H1 (cell line): ENCODE measurements around the gene TXNDC11. TPM values are rescaled to one million over a fixed set of nuclear protein-coding genes. Genes with fewer than 3 reads are reported as not detected.
A peak's percentile ranks its signal among the peaks of the same experiment; 100 is the strongest.

ENCODE experiments used
- CTCF ChIA-PET: fragments of 300-600 bp; sonication (Branson Sonifier 250); formaldehyde crosslinking; loops from one replicate; lab custom pipeline; 2021; ENCODE audit not compliant: partially characterized antibody; lab: Charles Lee
- POLR2A ChIA-PET: fragments of 300-600 bp; sonication (Branson Sonifier 250); formaldehyde crosslinking; loops from one replicate; lab custom pipeline; 2021; ENCODE audit warnings: inconsistent platforms; ENCODE audit not compliant: partially characterized antibody; lab: Charles Lee
- DNase-seq, 2 experiments: peaks; one replicate each; pipeline versions ENCODE4 v3.0.0 to v3.0.0-alpha.2; 2010 to 2022; ENCODE audit warnings: low spot score in 2 of 2, low read depth in 1 of 2, mixed read lengths in 1 of 2
- FAIRE-seq: peaks from 2 replicates; lab custom pipeline; 2011; peaks lifted over from hg19 to GRCh38; lab: Jason Lieb, UNC
- H2AFZ ChIP-seq: 2 replicates; pipeline ENCODE4 v1.8.1; 2012; ENCODE audit warnings: low read length, inconsistent platforms
- H2AK5ac ChIP-seq: 2 replicates; pipeline ENCODE4 v1.6.1; 2013; ENCODE audit warnings: low read depth, low read length
- H2BK120ac ChIP-seq: replicated peaks from 2 replicates; pipeline ENCODE3; 2013; ENCODE audit warnings: low read depth, low read length, inconsistent platforms
- H2BK12ac ChIP-seq: 2 replicates; pipeline ENCODE4 v1.6.1; 2013; ENCODE audit warnings: low read depth, low read length
- H2BK15ac ChIP-seq: 2 replicates; pipeline ENCODE4 v1.6.1; 2013; ENCODE audit warnings: low read length
- H2BK20ac ChIP-seq: 2 replicates; pipeline ENCODE4 v1.6.1; 2013; ENCODE audit warnings: low read length
- H2BK5ac ChIP-seq: 2 replicates; pipeline ENCODE4 v1.6.1; 2013; ENCODE audit warnings: low read depth, low read length
- H3K14ac ChIP-seq: 2 replicates; pipeline ENCODE4 v1.6.1; 2013; ENCODE audit warnings: inconsistent platforms; ENCODE audit not compliant: insufficient read length
- H3K18ac ChIP-seq: 2 replicates; pipeline ENCODE4 v1.6.1; 2013; ENCODE audit warnings: low read length; ENCODE audit errors: extremely low read depth
- H3K23ac ChIP-seq: 2 replicates; pipeline ENCODE4 v1.6.1; 2013; ENCODE audit warnings: inconsistent platforms; ENCODE audit not compliant: insufficient read length
- H3K23me2 ChIP-seq: 2 replicates; pipeline ENCODE4 v1.6.1; 2013; ENCODE audit warnings: low read depth, low read length
- H3K27ac ChIP-seq: 2 replicates; pipeline ENCODE4 v1.6.1; 2011; ENCODE audit warnings: low read depth, low read length, inconsistent platforms
- H3K27me3 ChIP-seq, 4 experiments: replicated peaks in 1 of 4; 1 replicate in 1 of 4; 2 replicates in 3 of 4; pipeline versions ENCODE4 v1.6.1 to v1.8.1; 2011 to 2013; ENCODE audit warnings: low read length in 3 of 4, mild to moderate bottlenecking in 3 of 4, inconsistent platforms in 2 of 4, mixed read lengths in 2 of 4, moderate library complexity in 1 of 4; ENCODE audit not compliant: control insufficient read depth in 3 of 4, insufficient read depth in 3 of 4; ENCODE audit errors: extremely low read depth in 1 of 4
- H3K36me3 ChIP-seq, 4 experiments: 2 replicates each; pipeline versions ENCODE4 v1.6.1 to v1.8.1; 2011 to 2013; ENCODE audit warnings: mild to moderate bottlenecking in 4 of 4, low read length in 3 of 4, moderate library complexity in 2 of 4, control low read depth in 1 of 4, inconsistent platforms in 1 of 4; ENCODE audit not compliant: insufficient read depth in 4 of 4, control insufficient read depth in 2 of 4
- H3K4ac ChIP-seq: replicated peaks from 2 replicates; pipeline ENCODE3; 2013; ENCODE audit warnings: low read length, low read depth, mixed read lengths, inconsistent platforms; ENCODE audit not compliant: insufficient read length
- H3K4me1 ChIP-seq, 4 experiments: replicated peaks in 1 of 4; 1 replicate in 1 of 4; 2 replicates in 3 of 4; pipeline versions ENCODE4 v1.6.1 to v1.8.1; 2011 to 2013; ENCODE audit warnings: low read length in 3 of 4, inconsistent platforms in 2 of 4, mixed read lengths in 1 of 4; ENCODE audit not compliant: insufficient read depth in 4 of 4, control insufficient read depth in 3 of 4
- H3K4me2 ChIP-seq, 2 experiments: 2 replicates each; pipeline versions ENCODE4 v1.6.1 to v1.8.1; 2011 to 2013; ENCODE audit warnings: low read depth in 2 of 2, low read length in 2 of 2, control low read depth in 1 of 2, inconsistent platforms in 1 of 2, mild to moderate bottlenecking in 1 of 2; ENCODE audit not compliant: insufficient read depth in 1 of 2
- H3K4me3 ChIP-seq, 4 experiments: fragments of 200-600, 300-600 bp in 1 of 4; sonication (generic), shearing (Covaris generic), sonication (Bioruptor Twin) in 1 of 4; 2 replicates each; pipeline versions ENCODE4 v1.5.1 to v1.8.1; 2011 to 2016; ENCODE audit warnings: low read length in 4 of 4, low read depth in 3 of 4, control low read depth in 2 of 4, inconsistent platforms in 2 of 4, mild to moderate bottlenecking in 2 of 4, mixed read lengths in 1 of 4, moderate library complexity in 1 of 4; ENCODE audit not compliant: insufficient read depth in 2 of 4; ENCODE audit errors: extremely low read depth in 1 of 4
- H3K56ac ChIP-seq: replicated peaks from 2 replicates; pipeline ENCODE3; 2013; ENCODE audit warnings: low read depth, mild to moderate bottlenecking, mixed read lengths, low read length, inconsistent platforms; ENCODE audit not compliant: insufficient read length
- H3K79me1 ChIP-seq: 2 replicates; pipeline ENCODE4 v1.6.1; 2013; ENCODE audit warnings: low read depth, low read length, control low read depth
- H3K79me2 ChIP-seq, 2 experiments: 2 replicates each; pipeline versions ENCODE4 v1.6.1 to v1.8.1; 2012 to 2013; ENCODE audit warnings: low read length in 2 of 2, mild to moderate bottlenecking in 2 of 2, inconsistent platforms in 1 of 2; ENCODE audit not compliant: insufficient read depth in 2 of 2, control insufficient read depth in 1 of 2
- H3K9ac ChIP-seq, 4 experiments: replicated peaks in 1 of 4; 1 replicate in 1 of 4; 2 replicates in 3 of 4; pipeline versions ENCODE4 v1.6.1 to v1.8.1; 2011 to 2013; ENCODE audit warnings: low read depth in 3 of 4, low read length in 3 of 4, control low read depth in 2 of 4, mild to moderate bottlenecking in 2 of 4, moderate library complexity in 2 of 4, inconsistent platforms in 1 of 4; ENCODE audit errors: extremely low read depth in 1 of 4
- H3K9me3 ChIP-seq, 2 experiments: 2 replicates each; pipeline versions ENCODE4 v1.6.1 to v1.8.1; 2012 to 2013; ENCODE audit warnings: mild to moderate bottlenecking in 2 of 2, moderate library complexity in 2 of 2, control low read depth in 1 of 2, inconsistent platforms in 1 of 2, low read depth in 1 of 2, low read length in 1 of 2, mixed read lengths in 1 of 2; ENCODE audit not compliant: insufficient read depth in 2 of 2
- H4K20me1 ChIP-seq, 2 experiments: replicated peaks in 1 of 2; 2 replicates each; pipeline versions ENCODE3 to v1.8.1; 2011 to 2013; ENCODE audit warnings: inconsistent platforms in 2 of 2, low read length in 2 of 2, mild to moderate bottlenecking in 1 of 2; ENCODE audit not compliant: insufficient read depth in 2 of 2, control insufficient read depth in 1 of 2
- H4K5ac ChIP-seq: 2 replicates; pipeline ENCODE4 v1.6.1; 2013; ENCODE audit warnings: low read length, low read depth, mixed read lengths, inconsistent platforms; ENCODE audit not compliant: insufficient read length
- H4K8ac ChIP-seq: 2 replicates; pipeline ENCODE4 v1.8.0; 2013; ENCODE audit warnings: mild to moderate bottlenecking, moderate library complexity, low read length, inconsistent platforms; ENCODE audit not compliant: insufficient read depth; ENCODE audit errors: extremely low read depth
- H4K91ac ChIP-seq: replicated peaks from 2 replicates; pipeline ENCODE3; 2013; ENCODE audit warnings: low read length, mixed read lengths, inconsistent platforms; ENCODE audit not compliant: insufficient read length
- CBX5 ChIP-seq: fragments of 300-800, 300-1000 bp; sonication (generic); IDR thresholded peaks from 2 replicates; pipeline ENCODE4 v1.7.1; 2016; ENCODE audit warnings: antibody characterized with exemption, low read length, low read depth
- E2F6 ChIP-seq: IDR thresholded peaks from 2 replicates; pipeline ENCODE4 v1.6.1; 2012; ENCODE audit warnings: inconsistent platforms
- EZH2 ChIP-seq: fragments of 200-600 bp; sonication (generic); IDR thresholded peaks from 2 replicates; pipeline ENCODE4 v1.7.1; 2012; ENCODE audit warnings: low read depth, mild to moderate bottlenecking, moderate library complexity, low read length, inconsistent platforms; ENCODE audit not compliant: severe bottlenecking
- JUN ChIP-seq: IDR thresholded peaks from 2 replicates; pipeline ENCODE4 v1.6.1; 2011; ENCODE audit warnings: low read depth, mild to moderate bottlenecking, improper control_type of control experiment, low read length
- NRF1 ChIP-seq: IDR thresholded peaks from 2 replicates; pipeline ENCODE4 v1.6.1; 2011; ENCODE audit warnings: mild to moderate bottlenecking, low read depth, low read length, improper control_type of control experiment
- POLR2AphosphoS5 ChIP-seq: IDR thresholded peaks from 2 replicates; pipeline ENCODE4 v1.6.1; 2011; ENCODE audit warnings: low read depth, low read length
- RFX5 ChIP-seq: IDR thresholded peaks from 2 replicates; pipeline ENCODE4 v1.6.1; 2011; ENCODE audit warnings: low read depth, low read length, improper control_type of control experiment, borderline replicate concordance
- TCF12 ChIP-seq: IDR thresholded peaks from 2 replicates; pipeline ENCODE4 v1.6.1; 2011; ENCODE audit warnings: low read depth, mild to moderate bottlenecking, low read length
- USF2 ChIP-seq: IDR thresholded peaks from 2 replicates; pipeline ENCODE4 v1.6.1; 2011; ENCODE audit warnings: low read length, improper control_type of control experiment
- WGBS, 2 experiments: shearing (Covaris generic) in 1 of 2; methylation state at CpG; one replicate each; pipeline versions ENCODE4 v1.1.6 to v1.1.7; 2013 to 2015; ENCODE audit warnings: low lambda C conversion rate in 2 of 2, mixed read lengths in 2 of 2, inconsistent platforms in 1 of 2, low coverage in 1 of 2, missing lambda C conversion rate in 1 of 2; ENCODE audit not compliant: insufficient replicate concordance in 2 of 2, insufficient coverage in 1 of 2, insufficient read length in 1 of 2; ENCODE audit errors: extremely low coverage in 1 of 2, missing lambda C conversion rate in 1 of 2; 5-methylcytosine and 5-hydroxymethylcytosine counted together
- polyA plus RNA-seq, 7 experiments: library from polyadenylated mRNA; depleted of rRNA in 3 of 7; stranded (reverse) in 5 of 7; unstranded in 2 of 7; fragments of >200 nt in 5 of 7; fragments of 200-250 nt in 2 of 7; gene quantifications; 1 replicate in 5 of 7; 2 replicates in 1 of 7; 4 replicates in 1 of 7; pipeline versions ENCODE4 v1.2.1 to v1.2.3, GENCODE V29; 2011 to 2013; ENCODE audit warnings: missing spikeins in 2 of 7, mixed read lengths in 2 of 7
- total RNA-seq: library from RNA; stranded (reverse); fragmentation: NEBNext Ultra II Directional; extraction: Animal tissue kit (Norgen Biotek cat#: 25700); gene quantifications from 2 replicates; pipeline ENCODE4 v1.2.1, GENCODE V29; 2021

Gene TXNDC11
- total and polyA plus RNA-seq, 2 of the 8 experiments (the other 6 are each of a cell fraction or from before 2014, with no cell fraction given): 13.5 to 13.8 TPM

DNA sequence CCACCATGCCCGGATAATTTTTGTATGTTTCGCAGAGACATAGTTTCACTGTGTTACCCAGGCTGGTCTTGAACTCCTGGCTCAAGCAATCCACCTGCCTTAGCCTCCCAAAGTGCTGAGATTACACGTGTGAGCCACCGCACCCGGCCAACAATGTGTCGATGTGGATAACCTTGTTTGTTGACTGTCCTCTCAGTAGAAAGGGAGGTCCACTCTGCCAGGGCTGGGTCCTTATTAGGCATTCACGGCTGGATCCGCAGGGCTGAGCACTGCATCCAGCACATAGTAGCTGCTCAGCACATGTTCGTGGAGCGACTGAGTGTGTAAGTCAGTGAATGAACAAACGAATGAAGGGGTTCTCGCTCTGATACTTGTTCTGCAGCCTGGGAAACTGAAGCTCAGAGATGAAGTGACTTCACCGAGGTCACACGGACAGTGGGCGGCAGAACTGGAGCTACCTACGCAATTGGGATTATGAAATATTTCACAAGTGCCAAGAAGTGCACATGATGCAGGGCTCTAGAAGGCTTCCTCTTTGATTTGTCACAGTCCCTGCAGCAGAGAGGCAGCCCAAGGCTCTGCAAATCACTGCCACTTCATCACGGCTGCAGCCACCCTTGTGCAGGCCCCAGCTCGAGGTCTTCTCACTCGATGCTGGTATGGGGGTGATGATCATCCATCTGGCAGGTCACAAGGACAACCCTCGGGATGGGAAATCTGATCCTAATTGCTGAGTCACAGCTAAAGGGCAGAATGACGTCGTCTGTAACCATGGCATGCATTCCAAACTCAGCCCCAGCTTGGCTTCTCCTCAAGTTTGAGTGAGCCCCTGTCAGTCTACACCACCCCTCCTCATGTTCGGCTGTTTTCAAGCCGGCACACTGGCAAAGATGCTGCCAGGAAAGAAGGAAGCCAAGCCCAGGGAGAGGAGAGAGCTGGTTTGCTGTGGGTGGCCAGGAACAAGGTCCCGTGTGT is 102.4 kb downstream of the TXNDC11 start:
- H2BK12ac ChIP-seq: peak overlapping the region; percentile 90
- peak overlapping the region; percentile 80 for H2BK5ac ChIP-seq
- H2BK120ac ChIP-seq: peak overlapping the region; percentile 36
- H3K4ac ChIP-seq: no peak overlapping the region
- CTCF ChIA-PET: interaction anchor here (0.7 to 4.6 kb wide), 31 partner anchors 8 to 234 kb away, joined by 3 to 51 read pairs (median 7); partner anchors contain the start of gene SNN
- peak overlapping the region; percentile 12 for H4K91ac ChIP-seq
- peak overlapping the region; percentile 68; the same call in 1 of the 2 replicates for H2BK20ac ChIP-seq
- no peak overlapping the region for H4K5ac ChIP-seq
- no peaks in the 10 kb centered on the region for H3K79me1 ChIP-seq
- no peak overlapping the region for H3K23ac ChIP-seq
- 78% methylated on average over 25 of the region's 25 CpGs; no CpG with 5 or more reads in 1 of the 2 experiments for whole genome bisulfite sequencing, 2 experiments
- no peaks in the 10 kb centered on the region for H3K27me3 ChIP-seq
- no peaks in the 10 kb centered on the region for H3K9me3 ChIP-seq
- H3K36me3 ChIP-seq: no peaks in the 10 kb centered on the region
- H3K4me2 ChIP-seq: no peak overlapping the region
- peak overlapping the region; percentile 84 for H2BK15ac ChIP-seq
- H4K20me1 ChIP-seq: peaks cover 0 to 2% of the 10 kb centered on the region in 2 experiments
- no peak overlapping the region for H4K8ac ChIP-seq
- peak overlapping the region; percentile 34 for H2AK5ac ChIP-seq
- H3K27ac ChIP-seq: peak overlapping the region; percentile 15; the same call in 1 of the 2 replicates
- H3K79me2 ChIP-seq: no peaks in the 10 kb centered on the region
- no peak overlapping the region; the same call in 1 of the 2 replicates for H3K18ac ChIP-seq
- H3K4me3 ChIP-seq: no peak overlapping the region
- peaks cover 0 to 25% (median 19%) of the 10 kb centered on the region in 4 experiments; a peak in 6 of 7 replicates for H3K4me1 ChIP-seq
- H2AFZ ChIP-seq: no peak overlapping the region
- H3K56ac ChIP-seq: no peak overlapping the region
- DNase-seq (no peak), FAIRE-seq (no peak)
- POLR2A ChIA-PET: interaction anchor here (0.7 to 2.3 kb wide), 5 partner anchors 9 to 143 kb away, joined by 3 to 8 read pairs (median 5); no protein-coding TSS in a partner anchor
- H3K23me2 ChIP-seq: peaks cover 8% of the 10 kb centered on the region; the same call in 1 of the 2 replicates
- H3K9ac ChIP-seq: no peak overlapping the region; a peak in 1 of 7 replicates
- H3K14ac ChIP-seq: no peak overlapping the region
- TF ChIP-seq CBX5 (no peak), E2F6 (peak; percentile 59), RFX5 (peak; percentile 86), POLR2AphosphoS5 (peak; percentile 40; the same call in 1 of the 2 replicates), EZH2 (no peak), NRF1 (no peak), TCF12 (no peak), JUN (no peak), USF2 (peak; percentile 17; the same call in 1 of the 2 replicates)
